NB4 (cell line): Measurements from ENCODE around the gene IQCH.

ENCODE experiments used
- DNase-seq: peaks from one replicate; pipeline ENCODE4 v3.0.0; 2010; ENCODE audit warnings: low read depth
- H3K4me3 ChIP-seq: one replicate; pipeline ENCODE4 v1.5.1; 2011; ENCODE audit warnings: mild to moderate bottlenecking, low read depth, low read length, moderate library complexity
- CTCF ChIP-seq: IDR thresholded peaks from one replicate; pipeline ENCODE4 v1.5.1; 2012; ENCODE audit warnings: low read depth, low read length
- MAX ChIP-seq: IDR thresholded peaks from 2 replicates; pipeline ENCODE4 v1.6.1; 2011; ENCODE audit warnings: low read depth, low read length
- MYC ChIP-seq: IDR thresholded peaks from 2 replicates; pipeline ENCODE4 v1.6.1; 2011; ENCODE audit warnings: low read depth, low read length
- POLR2A ChIP-seq: IDR thresholded peaks from 2 replicates; pipeline ENCODE4 v1.6.1; 2011; ENCODE audit warnings: mild to moderate bottlenecking; ENCODE audit not compliant: insufficient read length; ENCODE audit errors: extremely low read depth

IQCH gene

GRCh38 chr15:67296684-67297083, 42.1 kb downstream of the IQCH start:
- no peak for DNase-seq
- TF ChIP-seq CTCF: no peak
- no peak for TF ChIP-seq POLR2A
- TF ChIP-seq MAX: no peak
- no peak overlapping the region for H3K4me3 ChIP-seq

- TF ChIP-seq POLR2A (no peak), MYC (no peak), MAX (no peak), CTCF (no peak)
- no peak overlapping the region for H3K4me3 ChIP-seq
- no peak for DNase-seq
These were observed 45.9 kb downstream of the IQCH start for GRCh38 chr15:67300266-67301025.

GRCh38 chr15:67303490-67304363, 49.1 kb downstream of the IQCH start:
- peak; percentile 39 for DNase-seq
- H3K4me3 ChIP-seq: no peak overlapping the region
- TF ChIP-seq MYC: no peak
- peak; percentile 12 for TF ChIP-seq CTCF

- DNase-seq: no peak
- TF ChIP-seq CTCF (no peak), MAX (no peak), POLR2A (no peak), MYC (no peak)
- no peak overlapping the region for H3K4me3 ChIP-seq
These were observed 50.2 kb downstream of the IQCH start for GRCh38 chr15:67304778-67305177.

GRCh38 chr15:67305506-67305905, 50.9 kb downstream of the IQCH start:
- no peak for TF ChIP-seq MYC
- TF ChIP-seq CTCF: no peak
- no peak for TF ChIP-seq MAX
- TF ChIP-seq POLR2A: no peak
- DNase-seq: no peak
- no peak overlapping the region for H3K4me3 ChIP-seq
